Naive thymus-derived CD4-positive, alpha-beta T cell (primary cell): ENCODE results near the gene ZNF117. TPM values are rescaled to one million over a fixed set of nuclear protein-coding genes. Genes with fewer than 3 reads are reported as not detected.
A peak's percentile ranks its signal among the peaks of the same experiment; 100 is the strongest.
"Not testable (repeated sequence)": the region's sequence is repeated elsewhere in the genome, so short reads cannot be mapped to it uniquely, and the experiment has no call there.

Experiments
- ATAC-seq: fragments of 150-1000 bp; cut with Tn5 transposase; 2 replicates; pipeline ENCODE4 v1.10.0; 2021; ENCODE audit warnings: mild to moderate bottlenecking, moderate library complexity
- CTCF ChIA-PET: fragments of 350-600 bp; sonication (Branson Sonifier 250); formaldehyde crosslinking; loops from one replicate; lab custom pipeline; 2021; ENCODE audit warnings: antibody characterized with exemption; lab: Charles Lee
- POLR2A ChIA-PET: fragments of 350-600 bp; sonication (Branson Sonifier 250); formaldehyde crosslinking; loops from one replicate; lab custom pipeline; 2021; ENCODE audit warnings: antibody characterized with exemption, inconsistent platforms; lab: Charles Lee
- DNase-seq, 9 donors: peaks; one replicate each; pipeline versions ENCODE4 v3.0.0 to v3.0.0-alpha.2; 2020 to 2022; ENCODE audit warnings: mixed read lengths in 1 of 9
- H3K27ac ChIP-seq: one replicate; pipeline ENCODE4 v1.7.0; 2013; ENCODE audit warnings: mild to moderate bottlenecking, low read depth, low read length, moderate library complexity
- H3K27me3 ChIP-seq, 2 donors: one replicate each; pipeline ENCODE4 v1.7.0; 2013; ENCODE audit warnings: low read length in 2 of 2, mild to moderate bottlenecking in 2 of 2, moderate library complexity in 2 of 2; ENCODE audit not compliant: control insufficient read depth in 2 of 2, insufficient read depth in 2 of 2
- H3K36me3 ChIP-seq, 3 experiments: 1 replicate in 2 of 3; 2 replicates in 1 of 3; pipeline ENCODE4 v1.7.0; 2013; ENCODE audit warnings: low read length in 3 of 3, mild to moderate bottlenecking in 3 of 3, moderate library complexity in 1 of 3; ENCODE audit not compliant: insufficient read depth in 3 of 3, control insufficient read depth in 2 of 3
- H3K4me1 ChIP-seq, 2 donors: one replicate each; pipeline ENCODE4 v1.7.0; 2013; ENCODE audit warnings: low read length in 2 of 2, mild to moderate bottlenecking in 2 of 2, moderate library complexity in 1 of 2; ENCODE audit not compliant: control insufficient read depth in 2 of 2, insufficient read depth in 2 of 2
- H3K4me3 ChIP-seq: 2 replicates; pipeline ENCODE4 v1.7.0; 2013; ENCODE audit warnings: mild to moderate bottlenecking, low read length
- H3K9me3 ChIP-seq, 3 experiments: 1 replicate in 2 of 3; 2 replicates in 1 of 3; pipeline ENCODE4 v1.7.0; 2013; ENCODE audit warnings: low read length in 3 of 3; ENCODE audit not compliant: control insufficient read depth in 2 of 3
- H3K27ac Mint-ChIP-seq, 9 donors: one replicate each; pipeline ENCODE4 v1.8.0; 2020 to 2022; ENCODE audit warnings: mixed read lengths in 9 of 9, mild to moderate bottlenecking in 8 of 9, moderate library complexity in 5 of 9, inconsistent platforms in 2 of 9
- H3K27me3 Mint-ChIP-seq, 5 donors: one replicate each; pipeline ENCODE4 v1.8.0; 2021 to 2022; ENCODE audit warnings: mixed read lengths in 5 of 5, mild to moderate bottlenecking in 1 of 5
- H3K36me3 Mint-ChIP-seq, 5 donors: one replicate each; pipeline ENCODE4 v1.8.0; 2020 to 2022; ENCODE audit warnings: mixed read lengths in 5 of 5, mild to moderate bottlenecking in 3 of 5, inconsistent platforms in 1 of 5
- H3K4me1 Mint-ChIP-seq, 7 donors: one replicate each; pipeline ENCODE4 v1.8.0; 2020 to 2022; ENCODE audit warnings: mixed read lengths in 7 of 7, mild to moderate bottlenecking in 3 of 7, inconsistent platforms in 1 of 7
- H3K4me3 Mint-ChIP-seq, 10 donors: one replicate each; pipeline ENCODE4 v1.8.0; 2020 to 2022; ENCODE audit warnings: mild to moderate bottlenecking in 10 of 10, mixed read lengths in 10 of 10, moderate library complexity in 6 of 10, inconsistent platforms in 2 of 10
- H3K9me3 Mint-ChIP-seq, 11 donors: one replicate each; pipeline ENCODE4 v1.8.0; 2020 to 2022; ENCODE audit warnings: mixed read lengths in 11 of 11, mild to moderate bottlenecking in 4 of 11, inconsistent platforms in 1 of 11, moderate library complexity in 1 of 11
- intact Hi-C, 2 donors: fragments of 100-400 bp; cut with micrococcal nuclease; formaldehyde crosslinking; loops; one replicate each; pipeline ENCODE4 v1.15.1; 2023
- polyA plus RNA-seq, 2 donors: library from polyadenylated mRNA; unstranded; fragments of 300-500 nt; fragmentation: Illumina TruSeq; gene quantifications; one replicate each; pipeline ENCODE4 v1.2.3, GENCODE V29; 2021
- total RNA-seq, 6 experiments: library from RNA in 5 of 6; stranded (reverse) in 5 of 6; gene quantifications; 1 replicate in 5 of 6; 2 replicates in 1 of 6; pipeline ENCODE4 v1.2.3 and lab custom pipeline; 2021 to 2026

ZNF117 gene
- total RNA-seq (1 to 10 TPM; 2.4 to 6.0 (median 4.4) TPM), polyA plus RNA-seq (1 to 10 TPM in 1 of 2 donors, under 1 TPM in 1; 0.71 to 1.1 TPM), total RNA-seq (lab: John Stamatoyannopoulos, UW) (4.3 reads per million, percentile 22 among the genes with 10 or more reads in this experiment)

- H3K36me3 Mint-ChIP-seq: peaks cover 22 to 79% (median 61%) of the 10 kb centered on the region in 5 donors
- Histone ChIP-seq H3K27me3 (no peaks in the 10 kb centered on the region), H3K27ac (no peak within 1 kb of the TSS), H3K4me3 (no peak within 1 kb of the TSS), H3K36me3 (no peaks in the 10 kb centered on the region), H3K4me1 (no peaks in the 10 kb centered on the region), H3K9me3 (peaks cover 0 to 68% (median 9%) of the 10 kb centered on the region in 3 experiments)
- no peaks in the 10 kb centered on the region for H3K4me1 Mint-ChIP-seq
- intact Hi-C loops: no loop called here
- H3K27me3 Mint-ChIP-seq: no peaks in the 10 kb centered on the region
- DNase-seq (no peak), ATAC-seq (no peak)
- H3K4me3 Mint-ChIP-seq: peak within 1 kb of the TSS in 1 of 10 donors; percentile 8
- H3K27ac Mint-ChIP-seq: no peak within 1 kb of the TSS
- ChIA-PET CTCF (no interaction called here), POLR2A (no interaction called here)
- H3K9me3 Mint-ChIP-seq: peaks cover 16 to 99% (median 67%) of the 10 kb centered on the region in 11 donors
Measured at GRCh38 chr7:64990936-64991335, at the start of gene ZNF117. Gene ZNF117 (minus strand): TSS chr7:64991036.

- H3K36me3 Mint-ChIP-seq, H3K9me3 Mint-ChIP-seq, H3K9me3 ChIP-seq, H3K27me3 ChIP-seq, CTCF ChIA-PET, ATAC-seq, H3K27me3 Mint-ChIP-seq, H3K4me1 ChIP-seq, H3K36me3 ChIP-seq: not testable (repeated sequence)
- peak overlapping the region; percentile 23 to 93 (median 82) for H3K27ac Mint-ChIP-seq
- peaks cover 7 to 18% (median 15%) of the 10 kb centered on the region in 7 donors for H3K4me1 Mint-ChIP-seq
- Histone ChIP-seq H3K4me3 (peak overlapping the region; percentile 34), H3K27ac (peak overlapping the region; percentile 66)
- POLR2A ChIA-PET: interaction anchor here (0.6 to 1.7 kb wide), 3 partner anchors 136 to 732 kb away, joined by 3 to 10 read pairs (median 4); partner anchors contain the start of gene ZNF273
- DNase-seq: peak in 8 of 9 donors; percentile 14 to 53 (median 18)
- peak overlapping the region; percentile 81 to 94 (median 86) for H3K4me3 Mint-ChIP-seq
- intact Hi-C loops: loop anchor here (1.0 to 10.0 kb wide), 18 partner anchors 32 to 1959 kb away; partner anchors contain the start of genes ERV3-1 (in 2 of the 2), ZNF138 (in 2 of the 2), ZNF273 (in 2 of the 2) and CRCP (in 1 of the 2)
Measured at GRCh38 chr7:65038767-65039166, 47.9 kb upstream of the ZNF117 start.

GRCh38 chr7:65037740-65038688 lies 47.2 kb upstream of the ZNF117 start:
- DNase-seq: peak; percentile 85 to 92 (median 88)
- Histone ChIP-seq H3K36me3 (peaks cover 0 to 3% (median 0%) of the 10 kb centered on the region in 3 experiments), H3K4me3 (no peak overlapping the region), H3K4me1 (peaks cover 0 to 8% of the 10 kb centered on the region in 2 donors), H3K9me3 (no peaks in the 10 kb centered on the region), H3K27me3 (no peaks in the 10 kb centered on the region), H3K27ac (peak overlapping the region; percentile 80)
- H3K4me3 Mint-ChIP-seq: peak overlapping the region; percentile 77 to 87 (median 82)
- intact Hi-C loops: loop anchor here (1.0 to 10.0 kb wide), 18 partner anchors 32 to 1959 kb away; partner anchors contain the start of genes ERV3-1 (in 2 of the 2), ZNF138 (in 2 of the 2), ZNF273 (in 2 of the 2) and CRCP (in 1 of the 2)
- peaks cover 7 to 18% (median 15%) of the 10 kb centered on the region in 7 donors for H3K4me1 Mint-ChIP-seq
- ChIA-PET POLR2A (interaction anchor here (0.6 to 1.7 kb wide), 7 partner anchors 32 to 1807 kb away, joined by 3 to 20 read pairs (median 3); partner anchors contain the start of genes ERV3-1, ZNF273 and ZNF680), CTCF (interaction anchor here (1.3 kb wide), 1 partner anchor 31 kb away, joined by 3 read pairs; the partner anchor contains the start of gene ERV3-1)
- H3K36me3 Mint-ChIP-seq: no peaks in the 10 kb centered on the region
- H3K27me3 Mint-ChIP-seq: no peaks in the 10 kb centered on the region
- peak overlapping the region; percentile 10 to 91 (median 83) for H3K27ac Mint-ChIP-seq
- peak; percentile 95 for ATAC-seq
- peaks cover 0 to 3% (median 0%) of the 10 kb centered on the region in 11 donors for H3K9me3 Mint-ChIP-seq

- H3K27me3 Mint-ChIP-seq, DNase-seq, H3K27ac Mint-ChIP-seq, H3K36me3 ChIP-seq, H3K9me3 Mint-ChIP-seq, H3K9me3 ChIP-seq, ATAC-seq, H3K4me1 ChIP-seq, H3K27ac ChIP-seq, POLR2A ChIA-PET, H3K4me3 ChIP-seq, H3K36me3 Mint-ChIP-seq, CTCF ChIA-PET, H3K27me3 ChIP-seq: not testable (repeated sequence)
- intact Hi-C loops: loop anchor here (5.0 to 10.0 kb wide), 4 partner anchors 838 to 1961 kb away; partner anchors contain the start of genes CRCP (in 1 of the 2), GUSB (in 1 of the 2), SBDS (in 1 of the 2) and TYW1 (in 1 of the 2)
- H3K4me3 Mint-ChIP-seq: peak overlapping the region in 1 of 10 donors; percentile 41
- H3K4me1 Mint-ChIP-seq: peaks cover 7 to 18% (median 15%) of the 10 kb centered on the region in 7 donors
Measured at GRCh38 chr7:65036526-65036925, 45.7 kb upstream of the ZNF117 start.

- H3K36me3 Mint-ChIP-seq, H3K27me3 Mint-ChIP-seq, DNase-seq, CTCF ChIA-PET, H3K4me1 ChIP-seq, H3K9me3 ChIP-seq, H3K9me3 Mint-ChIP-seq, ATAC-seq, H3K36me3 ChIP-seq, H3K4me3 ChIP-seq, H3K4me3 Mint-ChIP-seq, H3K27ac ChIP-seq, H3K27me3 ChIP-seq, H3K27ac Mint-ChIP-seq, POLR2A ChIA-PET: not testable (repeated sequence)
- peaks cover 7 to 18% (median 15%) of the 10 kb centered on the region in 7 donors for H3K4me1 Mint-ChIP-seq
- intact Hi-C loops: loop anchor here (5.0 to 10.0 kb wide), 4 partner anchors 839 to 1962 kb away; partner anchors contain the start of genes CRCP (in 1 of the 2), GUSB (in 1 of the 2), SBDS (in 1 of the 2) and TYW1 (in 1 of the 2)
Measured at GRCh38 chr7:65035469-65035868, 44.6 kb upstream of the ZNF117 start.

- H3K27ac Mint-ChIP-seq, H3K27ac ChIP-seq, DNase-seq, H3K36me3 ChIP-seq, ATAC-seq, CTCF ChIA-PET, H3K4me1 Mint-ChIP-seq, H3K27me3 ChIP-seq, H3K9me3 ChIP-seq, H3K36me3 Mint-ChIP-seq, H3K4me1 ChIP-seq, H3K27me3 Mint-ChIP-seq, H3K4me3 ChIP-seq, H3K4me3 Mint-ChIP-seq, H3K9me3 Mint-ChIP-seq: not testable (repeated sequence)
- intact Hi-C loops: loop anchor here (10.0 kb wide), 2 partner anchors 841 to 1081 kb away; partner anchors contain the start of genes CRCP (in 1 of the 2) and VKORC1L1 (in 1 of the 2)
- POLR2A ChIA-PET: interaction anchor here (0.7 kb wide), 1 partner anchor 28 kb away, joined by 3 read pairs; the partner anchor contains the start of gene ERV3-1
Measured at GRCh38 chr7:65034120-65034782, 43.4 kb upstream of the ZNF117 start.
